SK-N-SH (cell line): ENCODE measurements around the gene HNRNPH3. TPM values are rescaled to one million over a fixed set of nuclear protein-coding genes. Genes with fewer than 3 reads are reported as not detected.

Experiments used
- CTCF ChIA-PET: fragments of 300-600, 350-600 bp; formaldehyde crosslinking; extraction: SDS; loops from one replicate; lab custom pipeline; 2021; lab: Yijun Ruan, JAX
- POLR2A ChIA-PET: fragments of 350-600 bp; sonication (Branson Sonifier 250); formaldehyde crosslinking; extraction: SDS; loops from one replicate; lab custom pipeline; 2020; ENCODE audit warnings: antibody characterized with exemption, inconsistent platforms; lab: Yijun Ruan, JAX
- DNase-seq: peaks from one replicate; pipeline ENCODE4 v3.0.0; 2012
- H2AFZ ChIP-seq: fragments of 200-600 bp; sonication (generic); 2 replicates; pipeline ENCODE4 v1.8.1; 2016; ENCODE audit warnings: antibody characterized with exemption, mild to moderate bottlenecking, low read depth
- H3F3A ChIP-seq: fragments of 200-600 bp; sonication (generic); replicated peaks from 2 replicates; pipeline ENCODE3; 2016; ENCODE audit warnings: antibody characterized with exemption, mild to moderate bottlenecking; ENCODE audit not compliant: insufficient read depth
- H3K27ac ChIP-seq, 2 experiments: fragments of 200-500 bp in 1 of 2; fragments of 200-600 bp in 1 of 2; sonication (Bioruptor generic) in 1 of 2; sonication (generic), shearing (Covaris generic) in 1 of 2; 2 replicates each; pipeline versions ENCODE4 v1.5.1 to v1.6.1; 2014 to 2016; ENCODE audit warnings: low read depth in 2 of 2, inconsistent platforms in 1 of 2, low read length in 1 of 2, mild to moderate bottlenecking in 1 of 2, mixed read lengths in 1 of 2
- H3K27me3 ChIP-seq: fragments of 200-600 bp; sonication (generic), shearing (Covaris generic); 2 replicates; pipeline ENCODE4 v1.6.1; 2016; ENCODE audit warnings: mixed run types; ENCODE audit not compliant: insufficient read depth
- H3K36me3 ChIP-seq, 2 experiments: fragments of 200-500 bp in 1 of 2; fragments of 200-600 bp in 1 of 2; sonication (Bioruptor generic) in 1 of 2; sonication (generic) in 1 of 2; replicated peaks in 1 of 2; 2 replicates each; pipeline versions ENCODE3 to v1.5.1; 2014 to 2016; ENCODE audit warnings: low read length in 1 of 2, mild to moderate bottlenecking in 1 of 2; ENCODE audit not compliant: insufficient read depth in 2 of 2, control insufficient read depth in 1 of 2
- H3K4me1 ChIP-seq, 2 experiments: fragments of 200-500 bp in 1 of 2; fragments of 200-600 bp in 1 of 2; sonication (Bioruptor generic) in 1 of 2; sonication (generic), shearing (Covaris generic) in 1 of 2; 2 replicates each; pipeline versions ENCODE4 v1.5.1 to v1.6.1; 2014 to 2016; ENCODE audit warnings: low read depth in 1 of 2, low read length in 1 of 2, mixed run types in 1 of 2; ENCODE audit not compliant: insufficient read depth in 2 of 2, control insufficient read depth in 1 of 2
- H3K4me2 ChIP-seq: fragments of 200-600 bp; sonication (generic), shearing (Covaris generic); 2 replicates; pipeline ENCODE4 v1.6.1; 2017; ENCODE audit warnings: mixed run types
- H3K4me3 ChIP-seq, 2 experiments: fragments of 200-500 bp in 1 of 2; fragments of 200-600 bp in 1 of 2; sonication (Bioruptor generic) in 1 of 2; sonication (generic), shearing (Covaris generic) in 1 of 2; 2 replicates each; pipeline versions ENCODE4 v1.5.1 to v1.8.1; 2014 to 2016; ENCODE audit warnings: low read depth in 2 of 2, inconsistent platforms in 1 of 2, low read length in 1 of 2, mild to moderate bottlenecking in 1 of 2, mixed read lengths in 1 of 2, moderate library complexity in 1 of 2
- H3K79me2 ChIP-seq: fragments of 200-600 bp; sonication (generic); 2 replicates; pipeline ENCODE4 v1.8.1; 2017; ENCODE audit warnings: mild to moderate bottlenecking; ENCODE audit not compliant: insufficient read depth
- H3K9ac ChIP-seq: fragments of 200-600 bp; sonication (generic); 2 replicates; pipeline ENCODE4 v1.6.1; 2017; ENCODE audit warnings: mixed run types
- H3K9me2 ChIP-seq: fragments of 200-600 bp; sonication (generic); 2 replicates; pipeline ENCODE4 v1.6.1; 2017; ENCODE audit warnings: mixed run types
- H3K9me3 ChIP-seq: fragments of 200-600 bp; sonication (generic); 2 replicates; pipeline ENCODE4 v1.6.1; 2017; ENCODE audit warnings: mixed run types, mild to moderate bottlenecking, moderate library complexity
- H4K20me1 ChIP-seq: fragments of 200-600 bp; sonication (generic); 2 replicates; pipeline ENCODE4 v1.6.1; 2017; ENCODE audit warnings: mild to moderate bottlenecking, mixed run types; ENCODE audit not compliant: insufficient read depth
- CTCF ChIP-seq: fragments of 200-600 bp; sonication (generic); IDR thresholded peaks from 2 replicates; pipeline ENCODE4 v1.6.1; 2017; ENCODE audit warnings: antibody characterized with exemption, mild to moderate bottlenecking, moderate library complexity
- ELF1 ChIP-seq: IDR thresholded peaks from 2 replicates; pipeline ENCODE4 v1.4.0; 2012
- EP300 ChIP-seq, 2 experiments: IDR thresholded peaks; 2 replicates each; pipeline versions ENCODE4 v1.4.0 to v1.6.1; 2012; ENCODE audit warnings: borderline replicate concordance in 1 of 2, low read depth in 1 of 2, low read length in 1 of 2
- EZH2phosphoT487 ChIP-seq: fragments of 200-600 bp; sonication (generic); IDR thresholded peaks from 2 replicates; pipeline ENCODE4 v1.6.1; 2017; ENCODE audit warnings: low read depth, mixed run types, mild to moderate bottlenecking, antibody characterized with exemption, moderate library complexity, borderline replicate concordance
- FOXJ3 ChIP-seq: sonication (generic); formaldehyde crosslinking; IDR thresholded peaks from 2 replicates; pipeline ENCODE4 v1.5.1; 2020; ENCODE audit warnings: mild to moderate bottlenecking, missing genetic modification reagents
- FOXM1 ChIP-seq: IDR thresholded peaks from 2 replicates; pipeline ENCODE4 v1.4.0; 2012; ENCODE audit warnings: low read depth, mild to moderate bottlenecking
- GABPA ChIP-seq: IDR thresholded peaks from 2 replicates; pipeline ENCODE4 v1.4.0; 2012; ENCODE audit warnings: low read depth, mild to moderate bottlenecking
- GATA2 ChIP-seq: sonication (generic); formaldehyde crosslinking; IDR thresholded peaks from 2 replicates; pipeline ENCODE4 v1.5.0; 2020; ENCODE audit warnings: mild to moderate bottlenecking, missing genetic modification reagents
- IRF3 ChIP-seq: fragments of 150-350 bp; IDR thresholded peaks from 2 replicates; pipeline ENCODE4 v1.6.1; 2016; ENCODE audit warnings: mild to moderate bottlenecking, low read depth, low read length
- JUND ChIP-seq: IDR thresholded peaks from 2 replicates; pipeline ENCODE4 v1.4.0; 2012
- MAX ChIP-seq: IDR thresholded peaks from 2 replicates; pipeline ENCODE4 v1.4.0; 2012; ENCODE audit warnings: low read depth
- MEF2A ChIP-seq: IDR thresholded peaks from 2 replicates; pipeline ENCODE4 v1.4.0; 2012; ENCODE audit warnings: low read depth, borderline replicate concordance
- MXI1 ChIP-seq: IDR thresholded peaks from 2 replicates; pipeline ENCODE4 v1.6.1; 2012; ENCODE audit warnings: mild to moderate bottlenecking, low read depth, low read length, improper control_type of control experiment
- NRF1 ChIP-seq: IDR thresholded peaks from 2 replicates; pipeline ENCODE4 v1.6.1; 2012; ENCODE audit warnings: low read depth, mild to moderate bottlenecking, low read length
- POLR2AphosphoS5 ChIP-seq: IDR thresholded peaks from 2 replicates; pipeline ENCODE4 v1.6.1; 2012; ENCODE audit warnings: low read depth, low read length
- RAD21 ChIP-seq: IDR thresholded peaks from 2 replicates; pipeline ENCODE4 v1.6.1; 2012; ENCODE audit warnings: mild to moderate bottlenecking, low read length
- RCOR1 ChIP-seq: fragments of 150-350 bp; IDR thresholded peaks from 2 replicates; pipeline ENCODE4 v1.6.1; 2017; ENCODE audit warnings: antibody characterized with exemption, low read length
- REST ChIP-seq: IDR thresholded peaks from 2 replicates; pipeline ENCODE4 v1.6.1; 2012; ENCODE audit warnings: mild to moderate bottlenecking, low read depth, low read length, moderate library complexity
- RFX5 ChIP-seq: IDR thresholded peaks from 2 replicates; pipeline ENCODE4 v1.6.1; 2012; ENCODE audit warnings: mild to moderate bottlenecking, improper control_type of control experiment, low read length
- RXRA ChIP-seq: IDR thresholded peaks from 2 replicates; pipeline ENCODE4 v1.4.0; 2012; ENCODE audit warnings: low read depth, mild to moderate bottlenecking, borderline replicate concordance
- SMC3 ChIP-seq: IDR thresholded peaks from 2 replicates; pipeline ENCODE4 v1.6.1; 2012; ENCODE audit warnings: low read depth, low read length, improper control_type of control experiment
- TAF1 ChIP-seq: IDR thresholded peaks from 2 replicates; pipeline ENCODE4 v1.6.1; 2012; ENCODE audit warnings: low read depth, mild to moderate bottlenecking, low read length, moderate library complexity, borderline replicate concordance
- TEAD4 ChIP-seq: IDR thresholded peaks from 2 replicates; pipeline ENCODE4 v1.4.0; 2012; ENCODE audit warnings: mild to moderate bottlenecking, borderline replicate concordance; ENCODE audit not compliant: insufficient read depth
- WGBS: methylation state at CpG from one replicate; pipeline ENCODE4 v1.1.6; 2017; ENCODE audit warnings: low lambda C conversion rate; 5-methylcytosine and 5-hydroxymethylcytosine counted together
- polyA plus RNA-seq, 3 experiments: library from polyadenylated mRNA; depleted of rRNA; stranded (reverse); fragments of >200 nt; gene quantifications; 2 replicates each; pipeline ENCODE4 v1.2.3, GENCODE V29; 2012
- TF ChIP-seq, protein P1 (sequence below): IDR thresholded peaks from 2 replicates; pipeline ENCODE4; 2012
- TF ChIP-seq, protein P2 (sequence below): IDR thresholded peaks from 2 replicates; pipeline ENCODE4 v1.4.0; 2012; ENCODE audit warnings: low read depth, borderline replicate concordance

HNRNPH3 gene
- polyA plus RNA-seq, 1 of the 3 experiments (the other 2 are of a cell fraction), result 73.0 TPM

DNA sequence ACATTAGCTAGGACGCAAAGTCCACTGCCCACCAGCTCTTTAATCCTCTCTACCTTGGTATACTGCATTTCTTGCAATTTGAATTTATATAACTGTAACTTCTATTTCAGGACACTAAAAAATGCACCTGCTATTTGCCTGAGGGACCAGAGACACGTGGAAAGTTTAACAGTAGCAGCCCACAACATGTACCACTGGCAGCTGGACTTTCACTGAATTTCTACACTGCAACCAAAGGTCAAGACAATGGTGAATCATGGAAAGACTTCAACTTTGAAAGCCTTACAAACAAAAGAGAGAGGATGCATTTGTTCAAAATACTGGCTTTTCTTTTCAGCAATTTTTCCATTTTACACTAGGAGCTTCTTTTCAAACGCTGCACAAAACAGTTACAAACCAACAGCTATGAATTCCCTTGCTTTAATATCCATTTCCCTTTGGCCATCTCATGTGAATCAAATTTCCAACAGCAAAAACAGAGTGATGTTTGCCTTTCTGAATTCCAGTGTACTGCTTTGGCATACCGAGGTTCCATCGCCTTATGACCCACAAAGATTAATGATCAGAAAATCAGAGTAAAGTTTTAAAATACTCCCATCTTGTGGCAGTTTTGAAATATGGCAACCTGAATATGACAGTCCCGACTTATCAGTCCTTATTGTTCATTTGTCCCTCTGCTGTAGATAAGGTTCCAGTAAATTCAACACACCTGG, 29.9 kb upstream of the HNRNPH3 start:
- H3K27ac ChIP-seq, result no peak overlapping the region
- no peaks in the 10 kb centered on the region for H3K36me3 ChIP-seq
- 54% methylated on average over 6 of the region's 6 CpGs for WGBS
- H3K79me2 ChIP-seq, result no peaks in the 10 kb centered on the region
- H2AFZ ChIP-seq, result no peak overlapping the region
- no peak overlapping the region for H3K4me3 ChIP-seq
- peak; percentile 59 for DNase-seq
- H3K9me2 ChIP-seq, result no peaks in the 10 kb centered on the region; the same call in 1 of the 2 replicates
- H3K4me2 ChIP-seq, result no peak overlapping the region
- H4K20me1 ChIP-seq, result no peaks in the 10 kb centered on the region
- H3K4me1 ChIP-seq, result peaks cover 5 to 8% of the 10 kb centered on the region in 2 experiments; a peak in 2 of 4 replicates
- H3F3A ChIP-seq, result peaks cover 7% of the 10 kb centered on the region
- CTCF ChIA-PET, result interaction anchor here (0.6 to 5.6 kb wide), 43 partner anchors 8 to 605 kb away, joined by 3 to 111 read pairs (median 4); partner anchors contain the start of genes ATOH7, HNRNPH3 and PBLD
- POLR2A ChIA-PET, result interaction anchor here (0.5 kb wide), 1 partner anchor 444 kb away, joined by 4 read pairs; no protein-coding TSS in a partner anchor
- H3K27me3 ChIP-seq, result no peaks in the 10 kb centered on the region
- no peaks in the 10 kb centered on the region for H3K9me3 ChIP-seq
- H3K9ac ChIP-seq, result no peak overlapping the region
- TF ChIP-seq REST (no peak), NRF1 (no peak), RAD21 (peak; percentile 85), RCOR1 (no peak), FOXM1 (no peak), SMC3 (peak; percentile 67), CTCF (peak; percentile 72), GATA2 (no peak), JUND (no peak), ELF1 (no peak), GABPA (no peak), FOXJ3 (CRISPR knock-in tag) (no peak), TAF1 (no peak), RXRA (no peak), EZH2phosphoT487 (no peak), MEF2A (no peak), POLR2AphosphoS5 (no peak), MXI1 (no peak), IRF3 (no peak), MAX (no peak), EP300 (IDR thresholded peaks at IDR 0.05; ENCODE audit: borderline replicate concordance in 1 of 2, low read depth in 1 of 2, low read length in 1 of 2) (no peak), RFX5 (no peak), TEAD4 (no peak)
- TF ChIP-seq, protein P1, sequence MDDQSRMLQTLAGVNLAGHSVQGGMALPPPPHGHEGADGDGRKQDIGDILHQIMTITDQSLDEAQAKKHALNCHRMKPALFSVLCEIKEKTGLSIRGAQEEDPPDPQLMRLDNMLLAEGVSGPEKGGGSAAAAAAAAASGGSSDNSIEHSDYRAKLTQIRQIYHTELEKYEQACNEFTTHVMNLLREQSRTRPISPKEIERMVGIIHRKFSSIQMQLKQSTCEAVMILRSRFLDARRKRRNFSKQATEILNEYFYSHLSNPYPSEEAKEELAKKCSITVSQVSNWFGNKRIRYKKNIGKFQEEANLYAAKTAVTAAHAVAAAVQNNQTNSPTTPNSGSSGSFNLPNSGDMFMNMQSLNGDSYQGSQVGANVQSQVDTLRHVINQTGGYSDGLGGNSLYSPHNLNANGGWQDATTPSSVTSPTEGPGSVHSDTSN, result no peak
- TF ChIP-seq, protein P2, sequence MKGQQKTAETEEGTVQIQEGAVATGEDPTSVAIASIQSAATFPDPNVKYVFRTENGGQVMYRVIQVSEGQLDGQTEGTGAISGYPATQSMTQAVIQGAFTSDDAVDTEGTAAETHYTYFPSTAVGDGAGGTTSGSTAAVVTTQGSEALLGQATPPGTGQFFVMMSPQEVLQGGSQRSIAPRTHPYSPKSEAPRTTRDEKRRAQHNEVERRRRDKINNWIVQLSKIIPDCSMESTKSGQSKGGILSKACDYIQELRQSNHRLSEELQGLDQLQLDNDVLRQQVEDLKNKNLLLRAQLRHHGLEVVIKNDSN, result no peak
